Measurements from ENCODE around the gene PIGU. TPM values are rescaled to one million over a fixed set of nuclear protein-coding genes. Genes with fewer than 3 reads are reported as not detected.

Gene PIGU
- total RNA-seq, 2 experiments from 2014 or later = 16.6 to 27.9 TPM

- no peak for DNase-seq (ENCODE audit: low spot score)
- Histone ChIP-seq H3K79me2 (ENCODE audit: insufficient read depth, low read depth, low read length) (no peaks in the 10 kb centered on the region), H3K9me2 (ENCODE audit: insufficient read depth, low read length) (no peaks in the 10 kb centered on the region), H3K4me2 (ENCODE audit: low read length) (no peak overlapping the region), H3K9me3 (ENCODE audit: low read length) (no peaks in the 10 kb centered on the region), H3K4me1 (ENCODE audit: insufficient read depth, low read length, poor library complexity, severe bottlenecking) (peaks cover 22% of the 10 kb centered on the region), H2AFZ (ENCODE audit: low read length) (no peak overlapping the region), H3K27ac (ENCODE audit: low read depth, low read length, poor library complexity, severe bottlenecking) (no peak overlapping the region), H3K4me3 (ENCODE audit: low read depth, low read length, poor library complexity, severe bottlenecking) (no peak overlapping the region), H4K20me1 (ENCODE audit: insufficient read depth, low read length) (no peaks in the 10 kb centered on the region), H3K36me3 (ENCODE audit: insufficient read depth, low read length) (no peaks in the 10 kb centered on the region)
- ChIA-PET CTCF (ENCODE audit: unreplicated experiment) (no interaction called here), POLR2A (interaction anchor here (0.6 to 0.7 kb wide), 2 partner anchors 14 to 104 kb away, joined by 3 read pairs; no protein-coding TSS in a partner anchor)
- no TSS peak for BruUV-seq (replicated peaks)
- intact Hi-C loops (cut with micrococcal nuclease; ENCODE audit: unreplicated experiment) = no loop called here
- TF ChIP-seq, protein P1, sequence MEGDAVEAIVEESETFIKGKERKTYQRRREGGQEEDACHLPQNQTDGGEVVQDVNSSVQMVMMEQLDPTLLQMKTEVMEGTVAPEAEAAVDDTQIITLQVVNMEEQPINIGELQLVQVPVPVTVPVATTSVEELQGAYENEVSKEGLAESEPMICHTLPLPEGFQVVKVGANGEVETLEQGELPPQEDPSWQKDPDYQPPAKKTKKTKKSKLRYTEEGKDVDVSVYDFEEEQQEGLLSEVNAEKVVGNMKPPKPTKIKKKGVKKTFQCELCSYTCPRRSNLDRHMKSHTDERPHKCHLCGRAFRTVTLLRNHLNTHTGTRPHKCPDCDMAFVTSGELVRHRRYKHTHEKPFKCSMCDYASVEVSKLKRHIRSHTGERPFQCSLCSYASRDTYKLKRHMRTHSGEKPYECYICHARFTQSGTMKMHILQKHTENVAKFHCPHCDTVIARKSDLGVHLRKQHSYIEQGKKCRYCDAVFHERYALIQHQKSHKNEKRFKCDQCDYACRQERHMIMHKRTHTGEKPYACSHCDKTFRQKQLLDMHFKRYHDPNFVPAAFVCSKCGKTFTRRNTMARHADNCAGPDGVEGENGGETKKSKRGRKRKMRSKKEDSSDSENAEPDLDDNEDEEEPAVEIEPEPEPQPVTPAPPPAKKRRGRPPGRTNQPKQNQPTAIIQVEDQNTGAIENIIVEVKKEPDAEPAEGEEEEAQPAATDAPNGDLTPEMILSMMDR (conservative IDR thresholded peaks at IDR 0.05; ENCODE audit: low read length) = no peak
- TF ChIP-seq EZH2phosphoT487 (IDR thresholded peaks at IDR 0.05; ENCODE audit: borderline replicate concordance, low read depth, low read length) = no peak
Measured at GRCh38 chr20:34706302-34706875, 29.5 kb upstream of the PIGU start.

- intact Hi-C loops (cut with micrococcal nuclease; ENCODE audit: unreplicated experiment) = loop anchor here (2.0 kb wide), 1 partner anchor 403 kb away; the partner anchor contains the start of gene AHCY
- Histone ChIP-seq H3K9me2 (ENCODE audit: insufficient read depth, low read length) (no peaks in the 10 kb centered on the region), H3K4me3 (ENCODE audit: low read depth, low read length, poor library complexity, severe bottlenecking) (peak overlapping the region; percentile 93), H3K36me3 (ENCODE audit: insufficient read depth, low read length) (no peaks in the 10 kb centered on the region), H3K4me1 (ENCODE audit: insufficient read depth, low read length, poor library complexity, severe bottlenecking) (peaks cover 22% of the 10 kb centered on the region), H2AFZ (ENCODE audit: low read length) (peak overlapping the region; percentile 86; the same call in 1 of the 2 replicates), H3K9me3 (ENCODE audit: low read length) (no peaks in the 10 kb centered on the region), H3K79me2 (ENCODE audit: insufficient read depth, low read depth, low read length) (no peaks in the 10 kb centered on the region), H3K27ac (ENCODE audit: low read depth, low read length, poor library complexity, severe bottlenecking) (peak overlapping the region; percentile 54), H4K20me1 (ENCODE audit: insufficient read depth, low read length) (no peaks in the 10 kb centered on the region), H3K4me2 (ENCODE audit: low read length) (peak overlapping the region; percentile 94)
- TF ChIP-seq, protein P1 (conservative IDR thresholded peaks at IDR 0.05; ENCODE audit: low read length) = peak; percentile 34; the same call in 1 of the 2 replicates
- TF ChIP-seq EZH2phosphoT487 (IDR thresholded peaks at IDR 0.05; ENCODE audit: borderline replicate concordance, low read depth, low read length) = no peak
- no peak for DNase-seq (ENCODE audit: low spot score)
- CTCF ChIA-PET (ENCODE audit: unreplicated experiment) = no interaction called here
- BruUV-seq (replicated peaks) = no TSS peak
- POLR2A ChIA-PET = interaction anchor here (0.6 to 0.7 kb wide), 3 partner anchors 13 to 372 kb away, joined by 3 read pairs; no protein-coding TSS in a partner anchor
Measured at GRCh38 chr20:34705397-34706301, 28.8 kb upstream of the PIGU start.

All from OCI-LY7 (cell line).